HCT116 (cell line): ENCODE measurements around the gene NEK6. TPM values are rescaled to one million over a fixed set of nuclear protein-coding genes. Genes with fewer than 3 reads are reported as not detected.

Experiments
- ATAC-seq: fragments of 200-7000 bp; cut with Tn5 transposase; 2 replicates; pipeline ENCODE4 v1.9.1; 2020; ENCODE audit warnings: mild to moderate bottlenecking, moderate library complexity
- BruUV-seq: library from RNA; stranded (reverse); fragments of 400-500 nt; replicated peaks from 2 replicates; lab custom pipeline; 2021; lab: Mats Ljungman, UMichigan
- CTCF ChIA-PET: fragments of 300-600 bp; sonication (Branson Sonifier 250); formaldehyde crosslinking; loops from one replicate; lab custom pipeline; 2021; ENCODE audit warnings: antibody characterized with exemption; lab: Charles Lee
- POLR2A ChIA-PET: fragments of 300-600, 350-600 bp; sonication (Branson Sonifier 250); formaldehyde crosslinking; loops from one replicate; lab custom pipeline; 2021; ENCODE audit warnings: antibody characterized with exemption; lab: Charles Lee
- RAD21 ChIA-PET, 2 experiments: fragments of 300-600 bp; sonication (Branson Sonifier 250); formaldehyde crosslinking; loops; one replicate each; lab custom pipeline; 2023; ENCODE audit warnings: low total read pairs in 2 of 2; ENCODE audit not compliant: uncharacterized antibody in 2 of 2, unreplicated experiment in 2 of 2, low non-redundant PET in 1 of 2; lab: Charles Lee
- DNase-seq: peaks from one replicate; pipeline ENCODE4 v3.0.0-alpha.2; 2010; ENCODE audit warnings: low read depth, low spot score
- H2AFZ ChIP-seq: fragments of 200-600 bp; shearing (Covaris generic), sonication (generic); 2 replicates; pipeline ENCODE4 v1.6.1; 2017; ENCODE audit warnings: low read depth, mixed run types, mixed read lengths, antibody characterized with exemption, low read length; ENCODE audit not compliant: poor library complexity, severe bottlenecking
- H3K27ac ChIP-seq: 2 replicates; pipeline ENCODE4 v1.5.1; 2012; ENCODE audit warnings: low read depth, low read length
- H3K27me3 ChIP-seq: fragments of 200-600 bp; sonication (generic); 2 replicates; pipeline ENCODE4 v1.6.1; 2016; ENCODE audit warnings: mixed run types, low read length, mixed read lengths; ENCODE audit not compliant: insufficient read depth
- H3K36me3 ChIP-seq, 2 experiments: fragments of 200-500 bp in 1 of 2; fragments of 200-600 bp in 1 of 2; sonication (Bioruptor generic) in 1 of 2; sonication (generic) in 1 of 2; 2 replicates each; pipeline versions ENCODE4 v1.5.1 to v1.6.1; 2014 to 2016; ENCODE audit warnings: low read length in 2 of 2, inconsistent platforms in 1 of 2, mixed read lengths in 1 of 2, mixed run types in 1 of 2; ENCODE audit not compliant: insufficient read depth in 2 of 2, control insufficient read depth in 1 of 2
- H3K4me1 ChIP-seq, 2 experiments: fragments of 200-600 bp in 1 of 2; sonication (generic) in 1 of 2; 2 replicates each; pipeline versions ENCODE4 v1.5.1 to v1.6.1; 2012 to 2017; ENCODE audit warnings: low read length in 2 of 2, inconsistent platforms in 1 of 2, mild to moderate bottlenecking in 1 of 2, mixed read lengths in 1 of 2, mixed run types in 1 of 2, moderate library complexity in 1 of 2; ENCODE audit not compliant: insufficient read depth in 2 of 2, control insufficient read depth in 1 of 2
- H3K4me2 ChIP-seq: fragments of 200-600 bp; sonication (generic); 2 replicates; pipeline ENCODE4 v1.6.1; 2017; ENCODE audit warnings: mixed run types, low read length, mixed read lengths
- H3K4me3 ChIP-seq, 2 experiments: fragments of 200-600 bp in 1 of 2; sonication (generic) in 1 of 2; replicated peaks in 1 of 2; 2 replicates each; pipeline ENCODE4 v1.5.1; 2011 to 2016; ENCODE audit warnings: low read length in 2 of 2, control low read depth in 1 of 2, low read depth in 1 of 2, mild to moderate bottlenecking in 1 of 2, mixed read lengths in 1 of 2, mixed run types in 1 of 2
- H3K79me2 ChIP-seq: fragments of 200-600 bp; sonication (generic); 2 replicates; pipeline ENCODE4 v1.6.1; 2017; ENCODE audit warnings: mild to moderate bottlenecking, mixed run types, low read length, moderate library complexity, mixed read lengths; ENCODE audit not compliant: insufficient read depth
- H3K9ac ChIP-seq: fragments of 200-600 bp; sonication (generic); 2 replicates; pipeline ENCODE4 v1.6.1; 2016; ENCODE audit warnings: low read length, mixed read lengths
- H3K9me2 ChIP-seq: fragments of 200-600 bp; sonication (generic), shearing (Covaris generic); 2 replicates; pipeline ENCODE4 v1.6.1; 2017; ENCODE audit warnings: mixed run types, mild to moderate bottlenecking, moderate library complexity; ENCODE audit not compliant: insufficient read depth
- H3K9me3 ChIP-seq, 2 experiments: fragments of 200-500 bp in 1 of 2; fragments of 200-600 bp in 1 of 2; sonication (Bioruptor generic) in 1 of 2; sonication (generic) in 1 of 2; 2 replicates each; pipeline ENCODE4 v1.6.1; 2014 to 2017; ENCODE audit warnings: low read length in 2 of 2, mixed read lengths in 2 of 2, inconsistent platforms in 1 of 2, low read depth in 1 of 2, mild to moderate bottlenecking in 1 of 2, mixed run types in 1 of 2, moderate library complexity in 1 of 2; ENCODE audit not compliant: control insufficient read depth in 1 of 2, insufficient read depth in 1 of 2
- H4K20me1 ChIP-seq: fragments of 200-600 bp; sonication (generic), shearing (Covaris generic); 2 replicates; pipeline ENCODE4 v1.6.1; 2017; ENCODE audit warnings: mixed run types, mild to moderate bottlenecking, moderate library complexity; ENCODE audit not compliant: insufficient read depth
- CBX3 ChIP-seq: IDR thresholded peaks from 2 replicates; pipeline ENCODE4 v1.6.1; 2012; ENCODE audit warnings: low read depth
- EZH2 ChIP-seq: fragments of 200-600 bp; sonication (generic); IDR thresholded peaks from 2 replicates; pipeline ENCODE4 v1.6.1; 2017; ENCODE audit warnings: antibody characterized with exemption, mixed run types
- JUND ChIP-seq: IDR thresholded peaks from 2 replicates; pipeline ENCODE4 v1.6.1; 2012
- POLR2A ChIP-seq: IDR thresholded peaks from 2 replicates; pipeline ENCODE4 v1.7.0; 2011; ENCODE audit warnings: borderline replicate concordance; ENCODE audit not compliant: insufficient read depth, insufficient read length; ENCODE audit errors: extremely low read depth
- RAD21 ChIP-seq: IDR thresholded peaks from 2 replicates; pipeline ENCODE4 v1.6.1; 2012; ENCODE audit warnings: low read depth, mild to moderate bottlenecking
- REST ChIP-seq: IDR thresholded peaks from 2 replicates; pipeline ENCODE4 v1.6.1; 2012; ENCODE audit warnings: low read depth
- SP1 ChIP-seq: IDR thresholded peaks from 2 replicates; pipeline ENCODE4 v1.6.1; 2012; ENCODE audit warnings: low read depth
- ZBTB33 ChIP-seq: IDR thresholded peaks from 2 replicates; pipeline ENCODE4 v1.6.1; 2011; ENCODE audit warnings: mild to moderate bottlenecking, low read length, moderate library complexity; ENCODE audit not compliant: insufficient replicate concordance; ENCODE audit errors: extremely low read depth
- ZFX ChIP-seq: fragments of 450-650 bp; IDR thresholded peaks from 2 replicates; pipeline ENCODE4 v1.6.1; 2017
- ZNF274 ChIP-seq: fragments of 200-500 bp; sonication (Bioruptor generic); IDR thresholded peaks from 2 replicates; pipeline ENCODE4 v1.6.1; 2014; ENCODE audit warnings: mild to moderate bottlenecking, low read depth, low read length, inconsistent platforms
- intact Hi-C: fragments of 100-400 bp; cut with micrococcal nuclease; formaldehyde crosslinking; loops from 2 replicates; pipeline ENCODE4 v1.10.0; 2022
- total RNA-seq: library from RNA; stranded (reverse); gene quantifications from one replicate; pipeline ENCODE4 v1.2.1, GENCODE V29; 2021; ENCODE audit not compliant: unreplicated experiment

The NEK6 gene
- total RNA-seq, 1 experiment from 2014 or later = 40.8 TPM

GRCh38 chr9:124350494-124351263, 92.9 kb downstream of the NEK6 start:
- Histone ChIP-seq H4K20me1 (no peaks in the 10 kb centered on the region), H3K36me3 (peaks cover 33 to 48% of the 10 kb centered on the region in 2 experiments), H3K27ac (no peak overlapping the region), H2AFZ (no peak overlapping the region), H3K9me2 (no peaks in the 10 kb centered on the region), H3K4me1 (no peaks in the 10 kb centered on the region), H3K9ac (no peak overlapping the region), H3K27me3 (no peaks in the 10 kb centered on the region), H3K4me3 (no peak overlapping the region), H3K9me3 (no peaks in the 10 kb centered on the region), H3K4me2 (no peak overlapping the region), H3K79me2 (peaks cover 16% of the 10 kb centered on the region; the same call in 1 of the 2 replicates)
- intact Hi-C loops = no loop called here
- RAD21 ChIA-PET = no interaction called here
- POLR2A ChIA-PET = no interaction called here
- DNase-seq = no peak
- CTCF ChIA-PET = no interaction called here
- TF ChIP-seq JUND = no peak
- no peak for TF ChIP-seq ZBTB33
- no peak for TF ChIP-seq RAD21
- no peak for TF ChIP-seq ZFX
- no peak for TF ChIP-seq REST
- no peak for TF ChIP-seq CBX3
- no peak for TF ChIP-seq ZNF274
- TF ChIP-seq SP1 = no peak
- TF ChIP-seq POLR2A = no peak
- TF ChIP-seq EZH2 = no peak
- no peak for ATAC-seq
- no TSS peak for BruUV-seq
